HEK293T (cell line): ENCODE measurements around the gene SHOX.

ENCODE experiments used
- CTCF ChIA-PET: fragments of 350-600 bp; formaldehyde crosslinking; extraction: SDS; loops from one replicate; lab custom pipeline; 2021; ENCODE audit warnings: antibody characterized with exemption, inconsistent platforms; lab: Yijun Ruan, JAX
- POLR2A ChIA-PET: fragments of 350-600 bp; formaldehyde crosslinking; extraction: SDS; loops from one replicate; lab custom pipeline; 2020; ENCODE audit warnings: antibody characterized with exemption, inconsistent platforms; lab: Yijun Ruan, JAX
- DNase-seq: peaks from one replicate; pipeline ENCODE4 v3.0.0; 2012; ENCODE audit warnings: mixed read lengths; ENCODE audit errors: extremely low spot score
- ARNT ChIP-seq: fragments of 450-650 bp; IDR thresholded peaks from 2 replicates; pipeline ENCODE4 v1.6.1; 2017; ENCODE audit warnings: mild to moderate bottlenecking
- BHLHE40 ChIP-seq: fragments of 450-650 bp; IDR thresholded peaks from 2 replicates; pipeline ENCODE4 v1.6.1; 2016; ENCODE audit warnings: mild to moderate bottlenecking, moderate library complexity, borderline replicate concordance
- CTBP1 ChIP-seq: fragments of 450-650 bp; IDR thresholded peaks from 2 replicates; pipeline ENCODE4 v1.6.1; 2016; ENCODE audit warnings: borderline replicate concordance
- ELF4 ChIP-seq: fragments of 450-650 bp; IDR thresholded peaks from 2 replicates; pipeline ENCODE4 v1.6.1; 2017; ENCODE audit warnings: antibody characterized with exemption
- FOXA1 ChIP-seq: fragments of 450-650 bp; IDR thresholded peaks from 2 replicates; pipeline ENCODE4 v1.6.1; 2016; ENCODE audit warnings: mild to moderate bottlenecking
- FOXK2 ChIP-seq: fragments of 450-650 bp; IDR thresholded peaks from 2 replicates; pipeline ENCODE4 v1.6.1; 2016; ENCODE audit warnings: mild to moderate bottlenecking
- FOXM1 ChIP-seq: fragments of 450-650 bp; IDR thresholded peaks from 2 replicates; pipeline ENCODE4 v1.6.1; 2017; ENCODE audit warnings: mild to moderate bottlenecking, borderline replicate concordance
- HDGF ChIP-seq: fragments of 450-650 bp; IDR thresholded peaks from 2 replicates; pipeline ENCODE4 v1.6.1; 2017; ENCODE audit warnings: antibody characterized with exemption, borderline replicate concordance
- L3MBTL2 ChIP-seq: fragments of 450-650 bp; conservative IDR thresholded peaks from 2 replicates; pipeline ENCODE4 v1.6.1; 2016; ENCODE audit warnings: mild to moderate bottlenecking
- LEF1 ChIP-seq: fragments of 450-650 bp; IDR thresholded peaks from 2 replicates; pipeline ENCODE4 v1.6.1; 2017; ENCODE audit warnings: mild to moderate bottlenecking, borderline replicate concordance
- NFRKB ChIP-seq: fragments of 450-650 bp; IDR thresholded peaks from 2 replicates; pipeline ENCODE4 v1.6.1; 2016; ENCODE audit warnings: mild to moderate bottlenecking, moderate library complexity
- SP1 ChIP-seq: fragments of 450-650 bp; IDR thresholded peaks from 2 replicates; pipeline ENCODE4 v1.6.1; 2017
- SUZ12 ChIP-seq: fragments of 450-650 bp; IDR thresholded peaks from 2 replicates; pipeline ENCODE4 v1.6.1; 2016; ENCODE audit warnings: mild to moderate bottlenecking
- TARDBP ChIP-seq: fragments of 450-650 bp; IDR thresholded peaks from 2 replicates; pipeline ENCODE4 v1.6.1; 2016
- ZNF384 ChIP-seq: fragments of 450-650 bp; IDR thresholded peaks from 2 replicates; pipeline ENCODE4 v1.6.1; 2016
- TF ChIP-seq, protein P1 (sequence below): fragments of 450-650 bp; IDR thresholded peaks from 2 replicates; pipeline ENCODE4 v1.6.1; 2016

SHOX gene

DNA sequence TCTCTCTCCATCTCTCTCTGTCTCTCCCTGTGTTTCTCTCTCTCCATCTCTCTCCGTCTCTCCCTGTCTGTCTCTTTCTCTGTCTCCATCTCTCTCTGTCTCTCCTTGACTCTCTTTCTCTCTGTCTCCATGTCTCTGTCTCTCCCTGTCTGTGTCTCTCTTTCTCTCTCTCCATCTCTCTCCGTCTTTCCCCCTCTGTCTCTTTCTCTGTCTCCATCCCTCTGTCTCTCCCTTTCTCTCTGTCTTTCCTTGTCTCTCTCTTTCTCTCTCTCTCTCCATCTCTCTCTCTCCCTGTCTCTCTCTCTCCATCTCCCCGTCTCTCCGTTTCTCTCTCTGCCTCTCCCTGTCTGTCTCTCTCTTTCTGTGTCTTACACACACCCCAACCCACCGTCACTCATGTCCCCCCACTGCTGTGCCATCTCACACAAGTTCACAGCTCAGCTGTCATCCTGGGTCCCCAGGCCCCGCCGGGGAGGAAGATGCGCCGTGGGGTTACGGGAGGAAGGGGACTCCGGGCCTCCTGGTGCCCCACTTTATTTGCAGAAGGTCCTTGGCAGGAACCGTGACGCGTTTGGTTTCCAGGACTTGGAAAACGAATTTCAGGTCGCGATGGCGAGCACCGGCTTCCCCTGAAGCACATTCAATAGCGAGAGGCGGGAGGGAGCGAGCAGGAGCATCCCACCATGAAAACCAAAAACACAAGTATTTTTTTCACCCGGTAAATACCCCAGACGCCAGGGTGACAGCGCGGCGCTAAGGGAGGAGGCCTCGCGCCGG lies 1.2 kb upstream of the SHOX start:
- no peak for TF ChIP-seq FOXA1
- no peak for TF ChIP-seq ELF4
- CTCF ChIA-PET, result no interaction called here
- no peak for DNase-seq
- POLR2A ChIA-PET, result no interaction called here

DNA sequence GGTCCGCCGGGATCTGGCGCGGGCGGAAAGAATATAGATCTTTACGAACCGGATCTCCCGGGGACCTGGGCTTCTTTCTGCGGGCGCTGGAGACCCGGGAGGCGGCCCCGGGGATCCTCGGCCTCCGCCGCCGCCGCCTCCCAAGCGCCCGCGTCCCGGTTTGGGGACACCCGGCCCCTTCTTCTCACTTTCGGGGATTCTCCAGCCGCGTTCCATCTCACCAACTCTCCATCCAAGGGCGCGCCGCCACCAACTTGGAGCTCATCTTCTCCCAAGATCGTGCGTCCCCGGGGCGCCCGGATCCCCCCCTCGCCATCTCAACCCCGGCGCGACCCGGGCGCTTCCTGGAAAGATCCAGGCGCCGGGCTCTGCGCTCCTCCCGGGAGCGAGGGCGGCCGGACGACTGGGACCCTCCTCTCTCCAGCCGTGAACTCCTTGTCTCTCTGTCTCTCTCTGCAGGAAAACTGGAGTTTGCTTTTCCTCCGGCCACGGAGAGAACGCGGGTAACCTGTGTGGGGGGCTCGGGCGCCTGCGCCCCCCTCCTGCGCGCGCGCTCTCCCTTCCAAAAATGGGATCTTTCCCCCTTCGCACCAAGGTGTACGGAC lies 482 bp upstream of the SHOX start:
- no peak for DNase-seq
- POLR2A ChIA-PET, result no interaction called here
- CTCF ChIA-PET, result no interaction called here
- TF ChIP-seq SUZ12 (no peak), FOXM1 (no peak), CTBP1 (no peak), BHLHE40 (no peak), NFRKB (no peak), FOXK2 (no peak), SP1 (no peak)

DNA sequence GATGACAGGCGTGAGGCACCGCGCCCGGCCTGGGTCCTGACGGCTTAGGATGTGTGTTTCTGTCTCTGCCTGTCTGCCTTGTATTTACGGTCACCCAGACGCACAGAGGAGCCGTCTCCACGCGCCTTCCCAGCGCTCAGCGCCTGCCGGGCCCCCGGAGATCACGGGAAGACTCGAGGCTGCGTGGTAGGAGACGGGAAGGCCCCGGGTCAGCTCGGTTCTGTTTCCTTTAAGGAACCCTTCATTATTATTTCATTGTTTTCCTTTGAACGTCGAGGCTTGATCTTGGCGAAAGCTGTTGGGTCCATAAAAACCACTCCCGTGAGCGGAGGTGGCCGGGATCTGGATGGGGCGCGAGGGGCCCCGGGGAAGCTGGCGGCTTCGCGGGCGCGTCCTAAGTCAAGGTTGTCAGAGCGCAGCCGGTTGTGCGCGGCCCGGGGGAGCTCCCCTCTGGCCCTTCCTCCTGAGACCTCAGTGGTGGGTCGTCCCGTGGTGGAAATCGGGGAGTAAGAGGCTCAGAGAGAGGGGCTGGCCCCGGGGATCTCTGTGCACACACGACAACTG lies 1.3 kb downstream of the SHOX start:
- TF ChIP-seq FOXA1 (no peak), ZNF384 (no peak), ELF4 (no peak), BHLHE40 (no peak), LEF1 (no peak), SUZ12 (no peak)
- ChIA-PET POLR2A (no interaction called here), CTCF (no interaction called here)
- DNase-seq, result no peak

DNA sequence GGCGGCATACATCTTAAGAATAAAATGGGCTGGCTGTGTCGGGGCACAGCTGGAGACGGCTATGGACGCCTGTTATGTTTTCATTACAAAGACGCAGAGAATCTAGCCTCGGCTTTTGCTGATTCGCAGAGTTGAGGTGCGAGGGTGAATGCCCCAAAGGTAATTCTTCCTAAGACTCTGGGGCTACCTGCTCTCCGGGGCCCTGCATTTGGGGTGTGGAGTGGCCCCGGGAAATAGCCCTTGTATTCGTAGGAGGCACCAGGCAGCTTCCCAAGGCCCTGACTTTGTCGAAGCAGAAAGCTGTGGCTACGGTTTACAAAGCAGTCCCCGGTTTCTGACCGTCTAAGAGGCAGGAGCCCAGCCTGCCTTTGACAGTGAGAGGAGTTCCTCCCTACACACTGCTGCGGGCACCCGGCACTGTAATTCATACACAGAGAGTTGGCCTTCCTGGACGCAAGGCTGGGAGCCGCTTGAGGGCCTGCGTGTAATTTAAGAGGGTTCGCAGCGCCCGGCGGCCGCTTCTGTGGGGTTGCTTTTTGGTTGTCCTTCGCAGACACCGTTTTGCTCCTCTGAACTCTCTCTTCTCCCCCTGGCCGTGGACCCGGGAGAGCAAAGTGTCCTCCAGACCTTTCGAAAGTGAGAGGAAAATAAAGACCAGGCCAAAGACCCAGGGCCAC lies 1.9 kb downstream of the SHOX start:
- POLR2A ChIA-PET, result no interaction called here
- CTCF ChIA-PET, result no interaction called here
- DNase-seq, result no peak
- TF ChIP-seq L3MBTL2, result no peak
- no peak for TF ChIP-seq BHLHE40
- TF ChIP-seq ZNF384, result no peak
- no peak for TF ChIP-seq ARNT
- TF ChIP-seq HDGF, result no peak
- TF ChIP-seq, protein P1, sequence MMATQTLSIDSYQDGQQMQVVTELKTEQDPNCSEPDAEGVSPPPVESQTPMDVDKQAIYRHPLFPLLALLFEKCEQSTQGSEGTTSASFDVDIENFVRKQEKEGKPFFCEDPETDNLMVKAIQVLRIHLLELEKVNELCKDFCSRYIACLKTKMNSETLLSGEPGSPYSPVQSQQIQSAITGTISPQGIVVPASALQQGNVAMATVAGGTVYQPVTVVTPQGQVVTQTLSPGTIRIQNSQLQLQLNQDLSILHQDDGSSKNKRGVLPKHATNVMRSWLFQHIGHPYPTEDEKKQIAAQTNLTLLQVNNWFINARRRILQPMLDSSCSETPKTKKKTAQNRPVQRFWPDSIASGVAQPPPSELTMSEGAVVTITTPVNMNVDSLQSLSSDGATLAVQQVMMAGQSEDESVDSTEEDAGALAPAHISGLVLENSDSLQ, result no peak

DNA sequence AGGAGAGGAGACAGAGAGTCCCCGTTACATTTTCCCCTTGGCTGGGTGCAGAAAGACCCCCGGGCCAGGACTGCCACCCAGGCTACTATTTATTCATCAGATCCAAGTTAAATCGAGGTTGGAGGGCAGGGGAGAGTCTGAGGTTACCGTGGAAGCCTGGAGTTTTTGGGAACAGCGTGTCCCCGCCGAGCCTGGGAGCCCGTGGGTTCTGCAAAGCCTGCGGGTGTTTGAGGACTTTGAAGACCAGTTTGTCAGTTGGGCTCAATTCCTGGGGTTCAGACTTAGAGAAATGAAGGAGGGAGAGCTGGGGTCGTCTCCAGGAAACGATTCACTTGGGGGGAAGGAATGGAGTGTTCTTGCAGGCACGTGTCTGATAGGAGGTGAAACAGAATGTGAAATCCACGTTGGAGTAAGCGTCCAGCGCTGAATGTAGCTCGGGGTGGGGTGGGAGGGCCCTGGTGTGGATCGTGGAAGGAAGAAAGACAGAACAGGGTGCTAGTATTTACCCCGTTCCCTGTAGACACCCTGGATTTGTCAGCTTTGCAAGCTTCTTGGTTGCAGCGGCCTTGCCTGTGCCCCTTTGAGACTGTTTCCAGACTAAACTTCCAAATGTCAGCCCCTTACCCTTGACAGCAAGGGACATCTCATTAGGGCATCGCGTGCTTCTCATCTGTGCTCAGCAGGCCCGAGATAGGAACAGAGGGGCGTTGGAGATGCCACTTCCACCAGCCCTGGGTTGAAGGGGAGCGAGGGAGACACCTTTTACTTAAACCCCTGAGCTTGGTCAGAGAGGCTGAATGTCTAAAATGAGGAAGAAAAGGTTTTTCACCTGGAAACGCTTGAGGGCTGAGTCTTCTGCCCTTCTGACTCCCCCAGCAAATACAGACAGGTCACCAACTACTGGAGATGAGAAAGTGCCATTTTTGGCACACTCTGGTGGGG lies 2.7 kb downstream of the SHOX start:
- no peak for TF ChIP-seq FOXA1
- TF ChIP-seq NFRKB, result no peak
- no peak for TF ChIP-seq TARDBP
- no peak for TF ChIP-seq SUZ12
- TF ChIP-seq ZNF384, result no peak
- no peak for TF ChIP-seq L3MBTL2
- TF ChIP-seq FOXK2, result no peak
- TF ChIP-seq SP1, result no peak
- DNase-seq, result no peak
- ChIA-PET CTCF (no interaction called here), POLR2A (no interaction called here)

DNA sequence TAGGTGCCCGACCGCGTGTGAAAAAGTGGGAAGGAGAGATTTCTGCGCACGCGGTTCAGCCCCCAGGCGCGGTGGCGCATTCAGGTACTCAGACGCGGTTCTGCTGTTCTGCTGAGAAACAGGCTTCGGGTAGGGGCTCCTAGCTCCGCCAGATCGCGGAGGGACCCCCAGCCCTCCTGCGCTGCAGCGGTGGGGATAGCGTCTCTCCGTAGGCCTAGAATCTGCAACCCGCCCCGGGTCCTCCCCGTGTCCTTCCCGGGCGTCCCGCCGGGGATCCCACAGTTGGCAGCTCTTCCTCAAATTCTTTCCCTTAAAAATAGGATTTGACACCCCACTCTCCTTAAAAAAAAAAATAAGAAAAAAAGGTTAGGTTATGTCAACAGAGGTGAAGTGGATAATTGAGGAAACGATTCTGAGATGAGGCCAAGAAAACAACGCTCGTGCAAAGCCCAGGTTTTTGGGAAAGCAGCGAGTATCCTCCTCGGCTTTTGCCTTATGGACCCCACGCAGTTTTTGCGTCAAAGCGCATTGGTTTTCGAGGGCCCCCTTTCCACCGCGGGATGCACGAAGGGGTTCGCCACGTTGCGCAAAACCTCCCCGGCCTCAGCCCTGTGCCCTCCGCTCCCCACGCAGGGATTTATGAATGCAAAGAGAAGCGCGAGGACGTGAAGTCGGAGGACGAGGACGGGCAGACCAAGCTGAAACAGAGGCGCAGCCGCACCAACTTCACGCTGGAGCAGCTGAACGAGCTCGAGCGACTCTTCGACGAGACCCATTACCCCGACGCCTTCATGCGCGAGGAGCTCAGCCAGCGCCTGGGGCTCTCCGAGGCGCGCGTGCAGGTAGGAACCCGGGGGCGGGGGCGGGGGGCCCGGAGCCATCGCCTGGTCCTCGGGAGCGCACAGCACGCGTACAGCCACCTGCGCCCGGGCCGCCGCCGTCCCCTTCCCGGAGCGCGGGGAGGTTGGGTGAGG lies 3.7 kb downstream of the SHOX start:
- POLR2A ChIA-PET, result no interaction called here
- DNase-seq, result no peak
- CTCF ChIA-PET, result no interaction called here
- TF ChIP-seq FOXM1 (no peak), SUZ12 (no peak), L3MBTL2 (no peak), ZNF384 (no peak), ELF4 (no peak), FOXA1 (no peak), SP1 (no peak), HDGF (no peak), FOXK2 (no peak), TARDBP (no peak), CTBP1 (no peak), ARNT (no peak), LEF1 (no peak), BHLHE40 (no peak), NFRKB (no peak)
- TF ChIP-seq, protein P1, result no peak
